Gastrocnemius medialis (tissue), 4 donors: ENCODE data around the gene TMEM92.

Source experiments
- CTCF ChIP-seq, 5 experiments: fragments of 450-650 bp in 3 of 5; fragments of 200-600 bp in 2 of 5; sonication (generic) in 2 of 5; IDR thresholded peaks in 4 of 5; conservative IDR thresholded peaks in 1 of 5; 1 replicate in 4 of 5; 2 replicates in 1 of 5; pipeline ENCODE4 v1.5.1; 2016 to 2019; ENCODE audit warnings: antibody characterized with exemption in 5 of 5, mild to moderate bottlenecking in 3 of 5, moderate library complexity in 3 of 5
- POLR2A ChIP-seq, 2 donors: fragments of 450-650 bp; IDR thresholded peaks; one replicate each; pipeline ENCODE4 v1.6.1; 2017; ENCODE audit warnings: antibody characterized with exemption in 2 of 2, mild to moderate bottlenecking in 2 of 2, moderate library complexity in 2 of 2

- no peak for TF ChIP-seq POLR2A (IDR thresholded peaks at IDR 0.05)
- TF ChIP-seq CTCF (IDR thresholded peaks at IDR 0.05 in 4 of 5, conservative IDR thresholded peaks at IDR 0.05 in 1 of 5), result no peak
Measured at GRCh38 chr17:50303051-50303450, 28.8 kb downstream of the TMEM92 start.
